Small intestine (tissue), 7 donors: ENCODE measurements around the gene TRAF3IP3. TPM values are rescaled to one million over a fixed set of nuclear protein-coding genes. Genes with fewer than 3 reads are reported as not detected.

ENCODE experiments used
- DNase-seq, 2 donors: peaks; one replicate each; pipeline versions ENCODE4 v3.0.0 to v3.0.0-alpha.2; 2013
- FAIRE-seq: peaks from 2 replicates; lab custom pipeline; 2012; peaks lifted over from hg19 to GRCh38; lab: Jason Lieb, UNC
- H3K27ac ChIP-seq, 3 donors: one replicate each; pipeline ENCODE4 v1.5.1; 2013; ENCODE audit warnings: low read length in 2 of 3, mild to moderate bottlenecking in 2 of 3, control low read depth in 1 of 3, inconsistent platforms in 1 of 3, low read depth in 1 of 3, moderate library complexity in 1 of 3
- H3K27me3 ChIP-seq, 3 donors: one replicate each; pipeline ENCODE4 v1.6.1; 2013; ENCODE audit warnings: low read length in 3 of 3, inconsistent platforms in 1 of 3; ENCODE audit not compliant: control insufficient read depth in 3 of 3, insufficient read depth in 3 of 3
- H3K36me3 ChIP-seq, 3 donors: one replicate each; pipeline ENCODE4 v1.6.1; 2013; ENCODE audit warnings: low read length in 3 of 3, inconsistent platforms in 1 of 3, low read depth in 1 of 3, mild to moderate bottlenecking in 1 of 3, moderate library complexity in 1 of 3; ENCODE audit not compliant: control insufficient read depth in 3 of 3, insufficient read depth in 2 of 3
- H3K4me1 ChIP-seq, 3 donors: one replicate each; pipeline ENCODE4 v1.6.1; 2013; ENCODE audit warnings: low read length in 2 of 3, inconsistent platforms in 1 of 3, low read depth in 1 of 3, mild to moderate bottlenecking in 1 of 3, moderate library complexity in 1 of 3; ENCODE audit not compliant: control insufficient read depth in 3 of 3, insufficient read depth in 2 of 3
- H3K4me3 ChIP-seq, 3 donors: one replicate each; pipeline ENCODE4 v1.5.1; 2013; ENCODE audit warnings: low read length in 3 of 3, control low read depth in 1 of 3, inconsistent platforms in 1 of 3, low read depth in 1 of 3, mild to moderate bottlenecking in 1 of 3, moderate library complexity in 1 of 3
- H3K9me3 ChIP-seq, 2 donors: one replicate each; pipeline ENCODE4 v1.6.1; 2013; ENCODE audit warnings: low read depth in 1 of 2, low read length in 1 of 2; ENCODE audit not compliant: control insufficient read depth in 2 of 2, insufficient read depth in 1 of 2
- WGBS, 3 donors: extraction: QIAGEN DNeasy Blood & Tissue Kit; methylation state at CpG; one replicate each; pipeline ENCODE4 v1.1.7; 2013; 5-methylcytosine and 5-hydroxymethylcytosine counted together
- polyA plus RNA-seq, 4 donors: library from polyadenylated mRNA; stranded (reverse) in 3 of 4; unstranded in 1 of 4; fragments of 200-250 nt in 3 of 4; fragments of 120-200 nt in 1 of 4; gene quantifications; one replicate each; pipeline versions ENCODE4 v1.2.1 to v1.2.3, GENCODE V29; 2013
- donor health status: healthy with polysubstance abuse.
- donor health status: control.
- donor health status: control.
- donor health status: Bipolar disorder and iron deficiency.
- donor health status: healthy.

Gene TRAF3IP3
- polyA plus RNA-seq, 4 donors = 1.1 to 20.0 (median 5.8) TPM

DNA sequence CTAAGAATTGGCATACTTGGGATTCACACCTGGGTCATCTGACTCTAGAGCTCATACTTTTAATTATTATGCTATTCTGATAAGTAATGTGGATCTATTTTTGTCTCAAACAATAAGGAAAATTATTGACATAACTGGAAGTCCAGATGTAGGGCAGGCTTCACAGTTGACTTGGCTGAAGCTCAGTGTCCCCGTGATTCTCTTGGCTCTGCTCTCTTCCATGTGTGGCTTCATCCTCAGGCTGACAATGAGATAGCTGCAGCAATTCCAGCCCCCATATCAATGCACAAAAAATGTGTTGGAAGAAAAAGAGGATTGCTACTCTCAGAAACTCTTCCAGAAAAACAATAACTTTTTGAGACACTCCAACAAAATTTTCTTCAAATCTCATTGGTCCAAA is 27.4 kb upstream of the TRAF3IP3 start:
- Histone ChIP-seq H3K9me3 (no peaks in the 10 kb centered on the region), H3K4me1 (no peaks in the 10 kb centered on the region), H3K27me3 (no peaks in the 10 kb centered on the region), H3K27ac (no peak overlapping the region), H3K4me3 (no peak overlapping the region), H3K36me3 (no peaks in the 10 kb centered on the region)
- no peak for DNase-seq
- WGBS, 3 donors = 67 to 75% (median 73%) methylated on average over 1 of the region's 1 CpG
- FAIRE-seq = no peak

DNA sequence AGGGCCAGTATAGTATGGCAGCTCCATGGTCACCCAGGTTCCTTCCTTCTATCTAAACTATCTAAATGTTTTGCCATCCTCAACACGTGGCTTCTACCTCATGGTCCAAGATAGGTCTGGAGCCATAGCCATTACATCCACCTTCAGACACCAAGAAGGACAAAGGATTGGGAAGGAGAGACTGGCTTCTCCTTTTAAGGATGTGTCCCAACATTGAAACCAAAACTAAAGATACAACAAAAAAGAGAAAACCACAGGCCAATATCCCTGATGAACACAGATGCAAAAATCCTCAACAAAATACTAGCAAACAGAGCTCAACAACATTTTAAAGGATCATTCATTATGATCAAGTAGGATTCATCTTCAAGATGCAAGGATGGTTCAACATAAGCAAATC is 26.4 kb upstream of the TRAF3IP3 start:
- no peaks in the 10 kb centered on the region for H3K27me3 ChIP-seq
- FAIRE-seq = no peak
- 54 to 84% (median 59%) methylated on average over 1 of the region's 1 CpG for WGBS, 3 donors

DNA sequence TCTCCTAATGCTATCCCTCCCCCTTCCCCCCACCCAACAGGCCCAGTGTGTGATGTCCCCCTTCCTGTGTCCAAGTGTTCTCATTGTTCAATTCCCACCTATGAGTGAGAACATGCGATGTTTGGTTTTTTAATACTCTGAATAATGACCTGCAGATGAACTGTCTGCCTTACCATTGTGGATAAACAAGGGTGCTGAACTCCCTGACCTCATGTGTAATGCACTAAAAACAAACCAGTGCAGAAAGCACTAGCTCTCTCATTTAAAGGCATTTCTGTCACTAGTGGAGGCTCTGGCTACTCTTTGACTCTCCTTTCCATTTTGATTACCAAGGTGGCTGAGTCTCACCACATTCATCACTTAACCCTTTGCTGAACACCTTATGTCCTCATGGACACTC is 23.1 kb upstream of the TRAF3IP3 start:
- 49 to 93% (median 86%) methylated on average over 1 of the region's 1 CpG for WGBS, 3 donors
- H3K4me3 ChIP-seq = no peak overlapping the region
- H3K4me1 ChIP-seq = no peaks in the 10 kb centered on the region
- H3K27me3 ChIP-seq = peaks cover 0 to under 1% (median 0%) of the 10 kb centered on the region in 3 donors
- FAIRE-seq (no peak), DNase-seq (no peak)
- H3K9me3 ChIP-seq = no peaks in the 10 kb centered on the region
- H3K27ac ChIP-seq = no peak overlapping the region
- no peaks in the 10 kb centered on the region for H3K36me3 ChIP-seq

More for the DNA sequence above, 26.4 kb upstream of the TRAF3IP3 start:
- Histone ChIP-seq H3K4me1 (no peaks in the 10 kb centered on the region), H3K36me3 (no peaks in the 10 kb centered on the region), H3K27ac (no peak overlapping the region), H3K9me3 (no peaks in the 10 kb centered on the region), H3K4me3 (no peak overlapping the region)
- no peak for DNase-seq

DNA sequence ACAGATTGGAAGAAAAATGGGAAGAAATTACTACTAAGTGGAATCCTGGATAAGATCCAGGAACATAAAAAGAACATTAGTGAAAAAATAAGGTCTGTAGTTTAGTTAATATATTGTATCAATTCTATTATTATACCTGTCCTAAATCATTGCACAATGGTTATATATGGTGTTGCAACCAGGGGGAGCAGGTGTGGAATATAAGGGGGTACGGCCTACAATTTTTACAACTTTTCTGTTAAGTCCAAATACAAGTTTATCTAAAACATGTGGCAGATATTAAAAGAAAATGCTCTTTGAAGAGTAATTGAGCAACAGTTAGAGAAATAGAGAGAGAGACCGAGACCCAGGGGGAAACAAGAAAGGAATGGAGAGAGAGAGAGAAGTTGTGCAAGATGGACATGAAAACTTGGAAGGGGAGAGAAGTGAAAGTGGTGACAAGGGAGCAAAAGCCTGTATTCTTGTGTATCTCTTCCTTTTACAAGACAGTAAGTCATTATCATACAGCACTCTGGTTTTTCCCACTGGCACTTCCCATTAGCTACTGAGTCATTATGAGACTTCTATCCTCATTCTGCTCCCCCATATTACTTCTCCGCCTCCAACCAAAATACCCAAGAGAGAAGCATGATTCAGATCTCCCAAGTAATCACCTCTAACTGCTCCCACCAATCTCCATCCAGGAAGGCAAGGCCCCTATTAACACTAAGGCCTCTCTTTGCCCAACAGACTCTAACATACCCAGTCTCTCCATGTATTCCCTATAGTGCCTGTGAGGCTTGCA is 22.3 kb upstream of the TRAF3IP3 start:
- WGBS, 3 donors = 79 to 92% (median 92%) methylated on average over 3 of the region's 3 CpGs
- H3K27me3 ChIP-seq = peaks cover 0 to 2% (median 0%) of the 10 kb centered on the region in 3 donors
- no peaks in the 10 kb centered on the region for H3K9me3 ChIP-seq
- no peak overlapping the region for H3K27ac ChIP-seq
- no peak overlapping the region for H3K4me3 ChIP-seq
- DNase-seq = no peak
- FAIRE-seq = no peak
- H3K36me3 ChIP-seq = no peaks in the 10 kb centered on the region
- no peaks in the 10 kb centered on the region for H3K4me1 ChIP-seq

DNA sequence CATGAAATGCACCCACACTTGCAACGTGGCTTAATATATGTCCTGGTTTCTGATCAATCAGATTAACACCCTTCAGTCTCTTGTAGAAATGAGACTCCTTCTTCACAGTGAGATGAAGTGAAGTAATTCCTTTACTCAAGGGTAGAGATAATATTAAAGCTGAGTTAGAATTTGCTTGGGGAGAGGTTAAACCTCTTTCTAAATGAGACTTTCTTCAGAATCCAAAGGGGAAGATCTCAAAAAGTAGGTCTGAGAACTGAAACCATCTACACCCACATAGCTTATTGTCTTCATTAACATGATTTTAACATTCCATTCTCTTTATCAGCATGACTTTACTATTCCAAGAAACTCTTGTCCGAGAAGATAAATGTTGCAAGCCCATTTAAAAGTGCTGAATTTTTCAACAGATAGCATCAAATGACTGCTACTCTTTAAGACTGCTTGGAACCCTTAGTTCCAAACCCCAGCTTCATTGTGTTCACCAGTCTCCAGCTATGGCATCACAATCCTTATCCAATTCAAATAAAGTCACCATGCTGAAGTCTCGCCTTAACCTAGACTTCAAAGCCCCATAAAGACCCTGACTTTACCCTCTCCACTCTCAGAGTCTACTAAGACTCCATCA is 19.2 kb upstream of the TRAF3IP3 start:
- H3K27ac ChIP-seq = no peak overlapping the region
- FAIRE-seq (no peak), DNase-seq (no peak)
- no peaks in the 10 kb centered on the region for H3K36me3 ChIP-seq
- 67 to 77% (median 73%) methylated on average over 3 of the region's 3 CpGs for WGBS, 3 donors
- no peak overlapping the region for H3K4me3 ChIP-seq
- no peaks in the 10 kb centered on the region for H3K9me3 ChIP-seq
- H3K4me1 ChIP-seq = peaks cover 0 to 5% (median under 1%) of the 10 kb centered on the region in 3 donors
- H3K27me3 ChIP-seq = peaks cover 0 to 2% (median 0%) of the 10 kb centered on the region in 3 donors

DNA sequence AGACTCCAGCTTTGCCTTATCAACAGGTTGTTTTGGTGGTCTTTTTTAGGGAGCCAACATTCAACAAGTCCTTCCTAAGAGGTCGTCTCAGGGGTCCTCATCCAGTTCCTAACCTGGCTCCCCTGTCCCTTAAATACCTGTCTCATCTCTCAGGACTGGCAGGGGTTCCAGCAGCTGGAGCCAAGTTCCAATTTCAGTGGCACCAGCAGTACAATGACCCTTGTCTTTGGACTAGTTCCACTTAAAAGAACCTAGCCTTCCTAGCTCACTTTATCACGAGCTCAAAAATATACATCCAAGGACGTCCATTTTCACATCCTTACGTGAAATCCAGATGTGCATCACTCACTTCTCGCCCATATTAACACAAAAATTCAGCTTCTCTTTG is 18.7 kb upstream of the TRAF3IP3 start:
- Histone ChIP-seq H3K4me1 (peaks cover 0 to 10% (median 4%) of the 10 kb centered on the region in 3 donors), H3K27me3 (peaks cover 0 to 2% (median 0%) of the 10 kb centered on the region in 3 donors), H3K4me3 (no peak overlapping the region), H3K36me3 (no peaks in the 10 kb centered on the region), H3K9me3 (no peaks in the 10 kb centered on the region), H3K27ac (no peak overlapping the region)
- WGBS, 3 donors = 80 to 86% (median 84%) methylated on average over 5 of the region's 5 CpGs
- no peak for DNase-seq
- FAIRE-seq = no peak

DNA sequence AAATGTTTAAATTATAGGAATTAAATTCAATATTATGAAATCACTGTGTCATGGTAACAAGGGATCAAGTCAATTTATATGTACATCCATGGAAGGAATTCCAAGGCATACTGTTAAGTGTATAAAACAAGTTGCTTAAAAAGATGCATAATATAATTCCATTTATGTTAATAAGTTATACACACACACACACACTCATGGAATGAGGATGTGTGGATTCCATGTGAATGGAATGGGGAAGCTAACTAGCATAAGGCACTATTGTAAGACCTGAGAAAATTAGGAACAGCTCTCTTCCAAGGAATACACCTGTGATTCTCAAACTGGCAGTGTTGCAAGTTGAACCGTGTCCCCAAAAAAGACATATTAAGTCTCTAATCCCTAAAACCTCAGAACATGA is 17.6 kb upstream of the TRAF3IP3 start:
- no peak overlapping the region for H3K27ac ChIP-seq
- 92 to 100% (median 97%) methylated on average over 1 of the region's 1 CpG for WGBS, 3 donors
- H3K27me3 ChIP-seq = peaks cover 0 to 2% (median 0%) of the 10 kb centered on the region in 3 donors
- FAIRE-seq (no peak), DNase-seq (no peak)
- peaks cover 0 to 14% (median 4%) of the 10 kb centered on the region in 3 donors for H3K4me1 ChIP-seq
- H3K4me3 ChIP-seq = no peak overlapping the region
- H3K9me3 ChIP-seq = no peaks in the 10 kb centered on the region
- no peaks in the 10 kb centered on the region for H3K36me3 ChIP-seq

DNA sequence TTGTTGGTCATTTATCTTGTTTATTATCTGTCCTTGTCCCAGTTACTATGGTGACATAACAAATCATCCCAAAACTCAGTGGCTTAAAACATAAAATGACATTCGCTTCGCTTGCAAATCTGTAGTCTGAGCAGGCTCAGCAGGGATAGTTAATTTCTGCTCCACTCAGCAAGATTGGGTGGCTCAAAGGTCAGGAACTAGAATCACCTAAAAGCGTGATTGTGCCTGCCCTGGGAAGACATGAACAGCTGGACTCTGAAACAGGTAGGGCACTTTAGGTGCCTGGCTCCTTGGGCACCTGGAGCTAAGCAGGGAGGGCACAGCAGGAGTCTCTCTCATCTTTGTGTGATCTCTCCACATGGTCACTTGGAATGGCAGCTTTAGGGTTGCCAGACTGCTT is 14.7 kb upstream of the TRAF3IP3 start:
- H3K9me3 ChIP-seq = no peaks in the 10 kb centered on the region
- peak overlapping the region in 1 of 3 donors; percentile 40 for H3K27ac ChIP-seq
- FAIRE-seq = no peak
- H3K4me3 ChIP-seq = no peak overlapping the region
- H3K36me3 ChIP-seq = no peaks in the 10 kb centered on the region
- 28 to 74% (median 46%) methylated on average over 3 of the region's 3 CpGs for WGBS, 3 donors
- H3K4me1 ChIP-seq = peaks cover 0 to 14% (median 4%) of the 10 kb centered on the region in 3 donors
- H3K27me3 ChIP-seq = peaks cover 0 to 2% (median 0%) of the 10 kb centered on the region in 3 donors
- peak; percentile 60 to 78 for DNase-seq
